Pulmonary artery endothelial cell (primary cell): ENCODE results near the gene IGSF9B. TPM values are rescaled to one million over a fixed set of nuclear protein-coding genes. Genes with fewer than 3 reads are reported as not detected.

Source experiments
- DNase-seq: peaks from one replicate; pipeline ENCODE4 v3.0.0-alpha.2; 2011; ENCODE audit warnings: low read depth, low spot score
- total RNA-seq: library from RNA; depleted of rRNA; stranded (reverse); fragments of >200 nt; gene quantifications from 2 replicates; pipeline ENCODE4 v1.2.3, GENCODE V29; 2014

Gene IGSF9B
- total RNA-seq, 1 donor from 2014 or later: under 0.01 TPM

- DNase-seq: no peak
Measured at GRCh38 chr11:133922078-133922870, 34.5 kb downstream of the IGSF9B start.

GRCh38 chr11:133921513-133921912 lies 35.3 kb downstream of the IGSF9B start:
- DNase-seq: no peak

GRCh38 chr11:133921026-133921425 lies 35.7 kb downstream of the IGSF9B start:
- no peak for DNase-seq

GRCh38 chr11:133920109-133920990 lies 36.4 kb downstream of the IGSF9B start:
- no peak for DNase-seq

GRCh38 chr11:133919330-133920108 lies 37.2 kb downstream of the IGSF9B start:
- DNase-seq: no peak

GRCh38 chr11:133918608-133919260 lies 38.0 kb downstream of the IGSF9B start:
- no peak for DNase-seq

- DNase-seq: no peak
Measured at GRCh38 chr11:133917921-133918607, 38.7 kb downstream of the IGSF9B start.

- DNase-seq: no peak
Measured at GRCh38 chr11:133916784-133917440, 39.9 kb downstream of the IGSF9B start.

- DNase-seq: no peak
Measured at GRCh38 chr11:133913761-133914160, 43.0 kb downstream of the IGSF9B start.

GRCh38 chr11:133911171-133911570 lies 45.6 kb downstream of the IGSF9B start:
- no peak for DNase-seq

GRCh38 chr11:133910101-133910500 lies 46.7 kb downstream of the IGSF9B start:
- no peak for DNase-seq

- DNase-seq: no peak
Measured at GRCh38 chr11:133908827-133909226, 47.9 kb downstream of the IGSF9B start.

- DNase-seq: no peak
Measured at GRCh38 chr11:133907841-133908241, 48.9 kb downstream of the IGSF9B start.

- no peak for DNase-seq
Measured at GRCh38 chr11:133907216-133907615, 49.6 kb downstream of the IGSF9B start.

GRCh38 chr11:133906746-133907145 lies 50.0 kb downstream of the IGSF9B start:
- no peak for DNase-seq

GRCh38 chr11:133906241-133906640 lies 50.5 kb downstream of the IGSF9B start:
- DNase-seq: no peak

- DNase-seq: no peak
Measured at GRCh38 chr11:133905677-133906156, 51.1 kb downstream of the IGSF9B start.

GRCh38 chr11:133904818-133905515 lies 51.8 kb downstream of the IGSF9B start:
- no peak for DNase-seq
